ENCODE measurements around the gene CASP14.

DNA sequence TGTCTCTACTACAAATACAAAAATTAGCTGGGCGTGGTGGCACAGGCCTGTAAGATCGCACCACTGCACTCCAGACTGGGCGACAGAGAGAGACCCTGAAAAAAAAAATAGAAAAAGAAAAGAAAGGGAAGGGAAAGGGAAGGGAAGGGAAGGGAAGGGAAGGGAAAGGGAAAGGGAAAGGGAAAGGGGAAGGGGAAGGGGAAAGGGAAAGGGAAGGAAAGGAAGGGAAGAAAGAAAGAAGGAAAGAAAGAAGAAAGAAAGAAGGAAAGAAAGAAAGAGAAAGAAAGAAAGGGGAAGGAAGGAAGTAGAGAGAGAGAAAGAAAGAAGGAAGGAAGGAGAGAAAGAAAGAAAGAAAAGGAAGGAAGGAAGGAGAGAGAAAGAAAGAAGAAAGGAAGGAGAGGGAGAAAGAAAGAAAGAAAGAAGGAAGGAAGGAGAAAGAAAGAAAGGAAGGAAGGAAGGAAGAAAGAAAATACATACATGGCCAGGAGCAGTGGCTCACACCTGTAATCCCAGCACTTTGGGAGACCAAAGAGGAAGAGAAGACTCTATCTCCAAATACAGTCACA, 49.8 kb downstream of the CASP14 start:
- TF ChIP-seq, protein P1, sequence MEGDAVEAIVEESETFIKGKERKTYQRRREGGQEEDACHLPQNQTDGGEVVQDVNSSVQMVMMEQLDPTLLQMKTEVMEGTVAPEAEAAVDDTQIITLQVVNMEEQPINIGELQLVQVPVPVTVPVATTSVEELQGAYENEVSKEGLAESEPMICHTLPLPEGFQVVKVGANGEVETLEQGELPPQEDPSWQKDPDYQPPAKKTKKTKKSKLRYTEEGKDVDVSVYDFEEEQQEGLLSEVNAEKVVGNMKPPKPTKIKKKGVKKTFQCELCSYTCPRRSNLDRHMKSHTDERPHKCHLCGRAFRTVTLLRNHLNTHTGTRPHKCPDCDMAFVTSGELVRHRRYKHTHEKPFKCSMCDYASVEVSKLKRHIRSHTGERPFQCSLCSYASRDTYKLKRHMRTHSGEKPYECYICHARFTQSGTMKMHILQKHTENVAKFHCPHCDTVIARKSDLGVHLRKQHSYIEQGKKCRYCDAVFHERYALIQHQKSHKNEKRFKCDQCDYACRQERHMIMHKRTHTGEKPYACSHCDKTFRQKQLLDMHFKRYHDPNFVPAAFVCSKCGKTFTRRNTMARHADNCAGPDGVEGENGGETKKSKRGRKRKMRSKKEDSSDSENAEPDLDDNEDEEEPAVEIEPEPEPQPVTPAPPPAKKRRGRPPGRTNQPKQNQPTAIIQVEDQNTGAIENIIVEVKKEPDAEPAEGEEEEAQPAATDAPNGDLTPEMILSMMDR (IDR thresholded peaks at IDR 0.05; ENCODE audit: low read length), result no peak
- TF ChIP-seq EZH2 (IDR thresholded peaks at IDR 0.05; ENCODE audit: borderline replicate concordance, low read length), result no peak
